HCT116 (cell line): Measurements from ENCODE around the gene IER5L. TPM values are rescaled to one million over a fixed set of nuclear protein-coding genes. Genes with fewer than 3 reads are reported as not detected.
A peak's percentile ranks its signal among the peaks of the same experiment; 100 is the strongest.

Experiments used
- ATAC-seq: fragments of 200-7000 bp; cut with Tn5 transposase; 2 replicates; pipeline ENCODE4 v1.9.1; 2020; ENCODE audit warnings: mild to moderate bottlenecking, moderate library complexity
- BruUV-seq: library from RNA; stranded (reverse); fragments of 400-500 nt; replicated peaks from 2 replicates; lab custom pipeline; 2021; lab: Mats Ljungman, UMichigan
- CTCF ChIA-PET: fragments of 300-600 bp; sonication (Branson Sonifier 250); formaldehyde crosslinking; loops from one replicate; lab custom pipeline; 2021; ENCODE audit warnings: antibody characterized with exemption; lab: Charles Lee
- POLR2A ChIA-PET: fragments of 300-600, 350-600 bp; sonication (Branson Sonifier 250); formaldehyde crosslinking; loops from one replicate; lab custom pipeline; 2021; ENCODE audit warnings: antibody characterized with exemption; lab: Charles Lee
- RAD21 ChIA-PET, 2 experiments: fragments of 300-600 bp; sonication (Branson Sonifier 250); formaldehyde crosslinking; loops; one replicate each; lab custom pipeline; 2023; ENCODE audit warnings: low total read pairs in 2 of 2; ENCODE audit not compliant: uncharacterized antibody in 2 of 2, unreplicated experiment in 2 of 2, low non-redundant PET in 1 of 2; lab: Charles Lee
- DNase-seq: peaks from one replicate; pipeline ENCODE4 v3.0.0-alpha.2; 2010; ENCODE audit warnings: low read depth, low spot score
- H2AFZ ChIP-seq: fragments of 200-600 bp; shearing (Covaris generic), sonication (generic); 2 replicates; pipeline ENCODE4 v1.6.1; 2017; ENCODE audit warnings: low read depth, mixed run types, mixed read lengths, antibody characterized with exemption, low read length; ENCODE audit not compliant: poor library complexity, severe bottlenecking
- H3K27ac ChIP-seq: 2 replicates; pipeline ENCODE4 v1.5.1; 2012; ENCODE audit warnings: low read depth, low read length
- H3K27me3 ChIP-seq: fragments of 200-600 bp; sonication (generic); 2 replicates; pipeline ENCODE4 v1.6.1; 2016; ENCODE audit warnings: mixed run types, low read length, mixed read lengths; ENCODE audit not compliant: insufficient read depth
- H3K36me3 ChIP-seq, 2 experiments: fragments of 200-500 bp in 1 of 2; fragments of 200-600 bp in 1 of 2; sonication (Bioruptor generic) in 1 of 2; sonication (generic) in 1 of 2; 2 replicates each; pipeline versions ENCODE4 v1.5.1 to v1.6.1; 2014 to 2016; ENCODE audit warnings: low read length in 2 of 2, inconsistent platforms in 1 of 2, mixed read lengths in 1 of 2, mixed run types in 1 of 2; ENCODE audit not compliant: insufficient read depth in 2 of 2, control insufficient read depth in 1 of 2
- H3K4me1 ChIP-seq, 2 experiments: fragments of 200-600 bp in 1 of 2; sonication (generic) in 1 of 2; 2 replicates each; pipeline versions ENCODE4 v1.5.1 to v1.6.1; 2012 to 2017; ENCODE audit warnings: low read length in 2 of 2, inconsistent platforms in 1 of 2, mild to moderate bottlenecking in 1 of 2, mixed read lengths in 1 of 2, mixed run types in 1 of 2, moderate library complexity in 1 of 2; ENCODE audit not compliant: insufficient read depth in 2 of 2, control insufficient read depth in 1 of 2
- H3K4me2 ChIP-seq: fragments of 200-600 bp; sonication (generic); 2 replicates; pipeline ENCODE4 v1.6.1; 2017; ENCODE audit warnings: mixed run types, low read length, mixed read lengths
- H3K4me3 ChIP-seq, 2 experiments: fragments of 200-600 bp in 1 of 2; sonication (generic) in 1 of 2; replicated peaks in 1 of 2; 2 replicates each; pipeline ENCODE4 v1.5.1; 2011 to 2016; ENCODE audit warnings: low read length in 2 of 2, control low read depth in 1 of 2, low read depth in 1 of 2, mild to moderate bottlenecking in 1 of 2, mixed read lengths in 1 of 2, mixed run types in 1 of 2
- H3K79me2 ChIP-seq: fragments of 200-600 bp; sonication (generic); 2 replicates; pipeline ENCODE4 v1.6.1; 2017; ENCODE audit warnings: mild to moderate bottlenecking, mixed run types, low read length, moderate library complexity, mixed read lengths; ENCODE audit not compliant: insufficient read depth
- H3K9ac ChIP-seq: fragments of 200-600 bp; sonication (generic); 2 replicates; pipeline ENCODE4 v1.6.1; 2016; ENCODE audit warnings: low read length, mixed read lengths
- H3K9me2 ChIP-seq: fragments of 200-600 bp; sonication (generic), shearing (Covaris generic); 2 replicates; pipeline ENCODE4 v1.6.1; 2017; ENCODE audit warnings: mixed run types, mild to moderate bottlenecking, moderate library complexity; ENCODE audit not compliant: insufficient read depth
- H3K9me3 ChIP-seq, 2 experiments: fragments of 200-500 bp in 1 of 2; fragments of 200-600 bp in 1 of 2; sonication (Bioruptor generic) in 1 of 2; sonication (generic) in 1 of 2; 2 replicates each; pipeline ENCODE4 v1.6.1; 2014 to 2017; ENCODE audit warnings: low read length in 2 of 2, mixed read lengths in 2 of 2, inconsistent platforms in 1 of 2, low read depth in 1 of 2, mild to moderate bottlenecking in 1 of 2, mixed run types in 1 of 2, moderate library complexity in 1 of 2; ENCODE audit not compliant: control insufficient read depth in 1 of 2, insufficient read depth in 1 of 2
- H4K20me1 ChIP-seq: fragments of 200-600 bp; sonication (generic), shearing (Covaris generic); 2 replicates; pipeline ENCODE4 v1.6.1; 2017; ENCODE audit warnings: mixed run types, mild to moderate bottlenecking, moderate library complexity; ENCODE audit not compliant: insufficient read depth
- CBX3 ChIP-seq: IDR thresholded peaks from 2 replicates; pipeline ENCODE4 v1.6.1; 2012; ENCODE audit warnings: low read depth
- EGR1 ChIP-seq: IDR thresholded peaks from 2 replicates; pipeline ENCODE4 v1.6.1; 2012; ENCODE audit warnings: low read depth
- ELF1 ChIP-seq: IDR thresholded peaks from 2 replicates; pipeline ENCODE4 v1.6.1; 2012; ENCODE audit warnings: low read depth, borderline replicate concordance
- EZH2 ChIP-seq: fragments of 200-600 bp; sonication (generic); IDR thresholded peaks from 2 replicates; pipeline ENCODE4 v1.6.1; 2017; ENCODE audit warnings: antibody characterized with exemption, mixed run types
- EZH2phosphoT487 ChIP-seq: fragments of 200-600 bp; IDR thresholded peaks from 2 replicates; pipeline ENCODE4 v1.6.1; 2018; ENCODE audit warnings: antibody characterized with exemption, borderline replicate concordance
- POLR2AphosphoS5 ChIP-seq: IDR thresholded peaks from 2 replicates; pipeline ENCODE4 v1.6.1; 2011; ENCODE audit warnings: mild to moderate bottlenecking, low read depth, low read length, moderate library complexity
- RAD21 ChIP-seq: IDR thresholded peaks from 2 replicates; pipeline ENCODE4 v1.6.1; 2012; ENCODE audit warnings: low read depth, mild to moderate bottlenecking
- SP1 ChIP-seq: IDR thresholded peaks from 2 replicates; pipeline ENCODE4 v1.6.1; 2012; ENCODE audit warnings: low read depth
- SRF ChIP-seq: IDR thresholded peaks from 2 replicates; pipeline ENCODE4 v1.6.1; 2012; ENCODE audit warnings: low read depth
- ZFX ChIP-seq: fragments of 450-650 bp; IDR thresholded peaks from 2 replicates; pipeline ENCODE4 v1.6.1; 2017
- ZNF274 ChIP-seq: fragments of 200-500 bp; sonication (Bioruptor generic); IDR thresholded peaks from 2 replicates; pipeline ENCODE4 v1.6.1; 2014; ENCODE audit warnings: mild to moderate bottlenecking, low read depth, low read length, inconsistent platforms
- intact Hi-C: fragments of 100-400 bp; cut with micrococcal nuclease; formaldehyde crosslinking; loops from 2 replicates; pipeline ENCODE4 v1.10.0; 2022
- total RNA-seq: library from RNA; stranded (reverse); gene quantifications from one replicate; pipeline ENCODE4 v1.2.1, GENCODE V29; 2021; ENCODE audit not compliant: unreplicated experiment
- TF ChIP-seq, protein P1 (sequence below): IDR thresholded peaks from 2 replicates; pipeline ENCODE4 v1.6.1; 2012
- TF ChIP-seq, protein P2 (sequence below): IDR thresholded peaks from 2 replicates; pipeline ENCODE4 v1.6.1; 2011; ENCODE audit warnings: mild to moderate bottlenecking, low read length, moderate library complexity; ENCODE audit not compliant: insufficient replicate concordance; ENCODE audit errors: extremely low read depth
- TF ChIP-seq, protein P3 (sequence below): IDR thresholded peaks from 2 replicates; pipeline ENCODE4 v1.6.1; 2012

Gene IER5L
- total RNA-seq, 1 experiment from 2014 or later: 195 TPM

DNA sequence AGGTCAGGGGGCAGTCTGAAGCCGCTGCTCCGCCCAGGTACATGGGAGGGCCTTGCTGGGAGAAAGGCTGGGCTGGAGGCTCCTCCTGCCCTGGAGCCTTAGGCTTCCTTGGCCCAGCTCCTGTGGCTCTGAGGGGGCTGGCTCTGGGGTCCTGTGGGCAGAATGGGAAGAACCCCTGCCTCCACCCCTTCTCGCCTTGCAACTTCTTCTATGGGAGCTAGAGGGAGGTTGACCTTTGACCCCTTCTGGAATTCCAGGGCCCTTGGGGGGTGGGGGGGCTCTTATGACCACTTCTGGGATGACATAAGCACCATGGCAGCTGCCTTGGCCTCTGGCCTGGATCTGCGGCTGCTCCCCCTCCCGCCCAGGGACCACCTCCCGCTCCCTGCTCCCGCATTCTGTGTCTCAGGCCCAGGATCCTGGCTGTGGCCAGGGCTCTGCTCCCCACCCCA lies 32.2 kb downstream of the IER5L start:
- Histone ChIP-seq H3K4me1 (peaks cover 29 to 50% of the 10 kb centered on the region in 2 experiments), H3K4me3 (no peak overlapping the region), H3K9ac (peak overlapping the region; percentile 28)
- ChIA-PET POLR2A (no interaction called here), CTCF (interaction anchor here (1.4 kb wide), 1 partner anchor 28 kb away, joined by 4 read pairs; no protein-coding TSS in a partner anchor)
- BruUV-seq: no TSS peak
- no peak for TF ChIP-seq CBX3
- no peak for TF ChIP-seq SRF
- TF ChIP-seq, protein P1, sequence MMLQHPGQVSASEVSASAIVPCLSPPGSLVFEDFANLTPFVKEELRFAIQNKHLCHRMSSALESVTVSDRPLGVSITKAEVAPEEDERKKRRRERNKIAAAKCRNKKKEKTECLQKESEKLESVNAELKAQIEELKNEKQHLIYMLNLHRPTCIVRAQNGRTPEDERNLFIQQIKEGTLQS: no peak
- TF ChIP-seq RAD21: no peak
- TF ChIP-seq ZFX: no peak
- no peak for TF ChIP-seq POLR2AphosphoS5
- no peak for TF ChIP-seq EZH2
- TF ChIP-seq ZNF274: no peak
- TF ChIP-seq, protein P2, sequence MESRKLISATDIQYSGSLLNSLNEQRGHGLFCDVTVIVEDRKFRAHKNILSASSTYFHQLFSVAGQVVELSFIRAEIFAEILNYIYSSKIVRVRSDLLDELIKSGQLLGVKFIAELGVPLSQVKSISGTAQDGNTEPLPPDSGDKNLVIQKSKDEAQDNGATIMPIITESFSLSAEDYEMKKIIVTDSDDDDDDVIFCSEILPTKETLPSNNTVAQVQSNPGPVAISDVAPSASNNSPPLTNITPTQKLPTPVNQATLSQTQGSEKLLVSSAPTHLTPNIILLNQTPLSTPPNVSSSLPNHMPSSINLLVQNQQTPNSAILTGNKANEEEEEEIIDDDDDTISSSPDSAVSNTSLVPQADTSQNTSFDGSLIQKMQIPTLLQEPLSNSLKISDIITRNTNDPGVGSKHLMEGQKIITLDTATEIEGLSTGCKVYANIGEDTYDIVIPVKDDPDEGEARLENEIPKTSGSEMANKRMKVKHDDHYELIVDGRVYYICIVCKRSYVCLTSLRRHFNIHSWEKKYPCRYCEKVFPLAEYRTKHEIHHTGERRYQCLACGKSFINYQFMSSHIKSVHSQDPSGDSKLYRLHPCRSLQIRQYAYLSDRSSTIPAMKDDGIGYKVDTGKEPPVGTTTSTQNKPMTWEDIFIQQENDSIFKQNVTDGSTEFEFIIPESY: no peak
- no peak for TF ChIP-seq EGR1
- TF ChIP-seq SP1: no peak
- TF ChIP-seq ELF1: no peak
- TF ChIP-seq EZH2phosphoT487: no peak
- TF ChIP-seq, protein P3, sequence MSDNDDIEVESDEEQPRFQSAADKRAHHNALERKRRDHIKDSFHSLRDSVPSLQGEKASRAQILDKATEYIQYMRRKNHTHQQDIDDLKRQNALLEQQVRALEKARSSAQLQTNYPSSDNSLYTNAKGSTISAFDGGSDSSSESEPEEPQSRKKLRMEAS: no peak
- TF ChIP-seq, all 23 proteins: peak for 0
- Histone ChIP-seq H3K27ac (peak overlapping the region; percentile 38), H3K79me2 (peaks cover 40% of the 10 kb centered on the region), H4K20me1 (no peaks in the 10 kb centered on the region), H3K9me3 (no peaks in the 10 kb centered on the region), H3K9me2 (no peaks in the 10 kb centered on the region), H3K27me3 (no peaks in the 10 kb centered on the region), H2AFZ (no peak overlapping the region), H3K36me3 (peaks cover 5 to 32% of the 10 kb centered on the region in 2 experiments; a peak in 1 of 4 replicates), H3K4me2 (peak overlapping the region; percentile 45)
- ATAC-seq: peak; percentile 22; the same call in 1 of the 2 replicates
- RAD21 ChIA-PET: no interaction called here
- DNase-seq: no peak
- intact Hi-C loops: no loop called here
